K562 (cell line): Measurements from ENCODE around the gene ITGA7.

Experiments
- BHLHE40 ChIP-seq: IDR thresholded peaks from 2 replicates; pipeline ENCODE4 v1.6.1; 2011; ENCODE audit warnings: low read length, improper control_type of control experiment
- RBM14 ChIP-seq: fragments of 200-400 bp; formaldehyde crosslinking; IDR thresholded peaks from 2 replicates; pipeline ENCODE4 v1.6.1; 2018; ENCODE audit warnings: low read depth, mild to moderate bottlenecking, low read length, moderate library complexity, borderline replicate concordance; ENCODE audit not compliant: insufficient read depth
- SRSF9 ChIP-seq: fragments of 200-400 bp; formaldehyde crosslinking; IDR thresholded peaks from 2 replicates; pipeline ENCODE4 v1.6.1; 2017; ENCODE audit warnings: low read depth, low read length, borderline replicate concordance
- TF ChIP-seq, protein P1 (sequence below): IDR thresholded peaks from 2 replicates; pipeline ENCODE4 v1.6.1; 2012; ENCODE audit warnings: low read depth, low read length, improper control_type of control experiment, borderline replicate concordance
- TF ChIP-seq, protein P2 (sequence below), 3 experiments: IDR thresholded peaks in 2 of 3; conservative IDR thresholded peaks in 1 of 3; 2 replicates each; pipeline ENCODE4 v1.5.1; 2011 to 2012; ENCODE audit warnings: low read length in 3 of 3, mild to moderate bottlenecking in 3 of 3, control low read depth in 2 of 3, improper control_type of control experiment in 1 of 3, inconsistent platforms in 1 of 3, low read depth in 1 of 3, mixed read lengths in 1 of 3, moderate library complexity in 1 of 3; ENCODE audit not compliant: insufficient read depth in 2 of 3

GRCh38 chr12:55720071-55720564 lies 12.4 kb upstream of the ITGA7 start, which contains the start of gene RDH5:
- TF ChIP-seq RBM14 (no peak), SRSF9 (no peak), BHLHE40 (no peak)
- TF ChIP-seq, protein P1, sequence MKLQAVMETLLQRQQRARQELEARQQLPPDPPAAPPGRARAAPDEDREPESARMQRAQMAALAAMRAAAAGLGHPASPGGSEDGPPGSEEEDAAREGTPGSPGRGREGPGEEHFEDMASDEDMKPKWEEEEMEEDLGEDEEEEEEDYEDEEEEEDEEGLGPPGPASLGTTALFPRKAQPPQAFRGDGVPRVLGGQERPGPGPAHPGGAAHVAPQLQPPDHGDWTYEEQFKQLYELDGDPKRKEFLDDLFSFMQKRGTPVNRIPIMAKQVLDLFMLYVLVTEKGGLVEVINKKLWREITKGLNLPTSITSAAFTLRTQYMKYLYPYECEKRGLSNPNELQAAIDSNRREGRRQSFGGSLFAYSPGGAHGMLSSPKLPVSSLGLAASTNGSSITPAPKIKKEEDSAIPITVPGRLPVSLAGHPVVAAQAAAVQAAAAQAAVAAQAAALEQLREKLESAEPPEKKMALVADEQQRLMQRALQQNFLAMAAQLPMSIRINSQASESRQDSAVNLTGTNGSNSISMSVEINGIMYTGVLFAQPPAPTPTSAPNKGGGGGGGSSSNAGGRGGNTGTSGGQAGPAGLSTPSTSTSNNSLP = no peak
- TF ChIP-seq, protein P2, sequence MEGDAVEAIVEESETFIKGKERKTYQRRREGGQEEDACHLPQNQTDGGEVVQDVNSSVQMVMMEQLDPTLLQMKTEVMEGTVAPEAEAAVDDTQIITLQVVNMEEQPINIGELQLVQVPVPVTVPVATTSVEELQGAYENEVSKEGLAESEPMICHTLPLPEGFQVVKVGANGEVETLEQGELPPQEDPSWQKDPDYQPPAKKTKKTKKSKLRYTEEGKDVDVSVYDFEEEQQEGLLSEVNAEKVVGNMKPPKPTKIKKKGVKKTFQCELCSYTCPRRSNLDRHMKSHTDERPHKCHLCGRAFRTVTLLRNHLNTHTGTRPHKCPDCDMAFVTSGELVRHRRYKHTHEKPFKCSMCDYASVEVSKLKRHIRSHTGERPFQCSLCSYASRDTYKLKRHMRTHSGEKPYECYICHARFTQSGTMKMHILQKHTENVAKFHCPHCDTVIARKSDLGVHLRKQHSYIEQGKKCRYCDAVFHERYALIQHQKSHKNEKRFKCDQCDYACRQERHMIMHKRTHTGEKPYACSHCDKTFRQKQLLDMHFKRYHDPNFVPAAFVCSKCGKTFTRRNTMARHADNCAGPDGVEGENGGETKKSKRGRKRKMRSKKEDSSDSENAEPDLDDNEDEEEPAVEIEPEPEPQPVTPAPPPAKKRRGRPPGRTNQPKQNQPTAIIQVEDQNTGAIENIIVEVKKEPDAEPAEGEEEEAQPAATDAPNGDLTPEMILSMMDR (IDR thresholded peaks at IDR 0.05 in 2 of 3, conservative IDR thresholded peaks at IDR 0.05 in 1 of 3; ENCODE audit: insufficient read depth in 2 of 3, low read depth in 1 of 3, low read length in 3 of 3) = no peak
